Body of pancreas (tissue), 4 donors: Measurements from ENCODE around the gene HELZ2.

Experiments used
- CTCF ChIP-seq, 7 experiments: fragments of 450-650 bp in 4 of 7; fragments of 200-600 bp in 3 of 7; sonication (generic) in 3 of 7; IDR thresholded peaks; one replicate each; pipeline ENCODE4 v1.5.1; 2016 to 2019; ENCODE audit warnings: antibody characterized with exemption in 7 of 7
- POLR2A ChIP-seq, 3 donors: fragments of 450-650 bp; IDR thresholded peaks; one replicate each; pipeline ENCODE4 v1.6.1; 2016; ENCODE audit warnings: antibody characterized with exemption in 3 of 3, mild to moderate bottlenecking in 2 of 3

- TF ChIP-seq CTCF (IDR thresholded peaks at IDR 0.05) (no peak), POLR2A (IDR thresholded peaks at IDR 0.05) (no peak)
Measured at GRCh38 chr20:63568986-63569949, 4.8 kb downstream of the HELZ2 start.
